NCI-H526 (cell line): ENCODE results near the gene ZP3.
"Not testable (repeated sequence)": the region's sequence is repeated elsewhere in the genome, so short reads cannot be mapped to it uniquely, and the experiment has no call there.

ENCODE experiments used
- DNase-seq, 2 experiments: peaks; one replicate each; lab custom pipeline; 2025; lab: John Stamatoyannopoulos, UW

ZP3 gene

DNA sequence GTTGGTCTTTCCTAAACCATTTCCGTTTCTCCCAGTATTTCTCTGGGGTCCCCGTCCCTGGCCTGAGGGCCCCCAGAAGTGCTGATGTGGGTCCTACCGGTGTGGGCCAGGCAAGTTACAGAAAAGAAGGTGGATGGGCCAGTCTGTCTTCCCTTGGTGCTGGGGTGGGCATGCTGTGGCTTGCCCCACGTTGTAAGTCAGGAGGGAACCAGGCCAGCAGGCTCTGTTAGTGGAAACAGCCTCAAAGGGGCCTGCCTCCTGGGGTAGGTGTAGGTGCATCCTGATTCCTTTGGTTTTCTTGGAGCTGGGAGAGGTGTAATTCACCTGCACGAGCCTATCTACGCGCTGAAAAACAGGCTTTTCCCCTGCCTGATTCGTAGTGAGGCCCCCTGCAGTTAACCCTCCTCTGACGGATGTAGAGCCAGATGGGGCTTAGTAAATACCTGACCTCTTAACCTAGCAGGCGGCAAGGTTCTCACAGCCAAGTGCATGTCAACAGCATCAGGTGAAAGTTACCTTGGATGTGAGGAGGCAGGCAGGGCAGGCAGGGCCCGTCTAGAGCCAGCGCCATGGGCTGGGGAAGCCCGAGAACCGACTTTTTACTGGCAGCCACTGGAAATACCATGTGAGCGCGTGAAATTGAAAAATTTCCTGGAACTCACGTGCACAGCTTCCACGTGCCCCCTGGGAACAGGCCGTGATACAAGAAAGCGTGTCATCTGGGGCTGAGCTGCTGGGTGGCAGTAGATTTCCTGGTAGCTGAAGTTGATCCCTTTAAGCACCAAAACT lies 61.3 kb downstream of the ZP3 start:
- DNase-seq, result not testable (repeated sequence)

DNA sequence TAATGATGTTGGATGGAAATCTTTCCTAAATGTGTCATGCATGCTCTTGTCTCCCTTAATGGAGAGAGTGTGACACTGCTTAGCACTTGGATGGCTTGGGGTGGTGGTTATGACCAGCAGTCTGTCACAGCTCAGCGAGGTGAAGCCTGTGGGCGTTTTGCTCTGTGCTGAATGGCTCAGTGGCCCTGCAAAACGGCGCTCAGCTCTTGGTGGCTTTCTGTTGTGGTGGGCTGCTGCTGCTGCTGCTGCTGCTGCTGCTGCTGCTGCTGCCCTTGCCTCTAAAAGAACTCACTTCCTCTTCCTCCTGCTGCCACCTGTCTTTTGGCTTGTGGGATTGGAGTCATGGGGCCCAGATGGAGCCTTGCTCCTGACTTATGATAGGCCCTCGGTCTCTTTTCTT lies 61.9 kb downstream of the ZP3 start:
- DNase-seq, result not testable (repeated sequence)

DNA sequence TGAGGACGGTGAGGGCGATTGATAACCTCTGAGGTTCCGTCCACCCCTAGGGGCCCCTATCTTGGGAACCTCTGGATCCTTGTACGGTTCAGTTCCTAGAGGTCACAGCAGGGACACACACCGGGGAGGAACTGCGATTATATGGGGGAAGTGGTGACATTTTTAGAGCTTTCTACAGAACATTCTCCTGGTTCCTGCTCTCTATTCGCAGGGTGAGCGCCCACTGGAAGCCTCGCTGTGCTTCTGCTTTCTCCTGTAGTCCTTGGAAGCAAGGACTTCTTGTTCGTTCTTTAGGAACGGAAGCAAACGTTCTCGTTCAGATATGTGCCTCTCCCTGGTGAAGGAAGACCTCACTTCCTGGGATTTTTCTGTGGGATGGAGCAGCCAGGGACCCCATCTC lies 63.2 kb downstream of the ZP3 start:
- DNase-seq, result not testable (repeated sequence)
